SU-DHL-6 (cell line): ENCODE measurements around the gene TSC2.

Experiments
- EZH2phosphoT487 ChIP-seq: fragments of 200-600 bp; sonication (generic), shearing (Covaris generic); conservative IDR thresholded peaks from 2 replicates; pipeline ENCODE4 v1.6.1; 2018; ENCODE audit warnings: mild to moderate bottlenecking, antibody characterized with exemption, low read length, moderate library complexity, mixed read lengths
- TF ChIP-seq, protein P1 (sequence below): fragments of 200-600 bp; sonication (generic); IDR thresholded peaks from one replicate; pipeline ENCODE4 v1.5.1; 2017; ENCODE audit warnings: antibody characterized with exemption, mild to moderate bottlenecking, low read length, moderate library complexity; ENCODE audit not compliant: insufficient read depth, poor library complexity, severe bottlenecking

DNA sequence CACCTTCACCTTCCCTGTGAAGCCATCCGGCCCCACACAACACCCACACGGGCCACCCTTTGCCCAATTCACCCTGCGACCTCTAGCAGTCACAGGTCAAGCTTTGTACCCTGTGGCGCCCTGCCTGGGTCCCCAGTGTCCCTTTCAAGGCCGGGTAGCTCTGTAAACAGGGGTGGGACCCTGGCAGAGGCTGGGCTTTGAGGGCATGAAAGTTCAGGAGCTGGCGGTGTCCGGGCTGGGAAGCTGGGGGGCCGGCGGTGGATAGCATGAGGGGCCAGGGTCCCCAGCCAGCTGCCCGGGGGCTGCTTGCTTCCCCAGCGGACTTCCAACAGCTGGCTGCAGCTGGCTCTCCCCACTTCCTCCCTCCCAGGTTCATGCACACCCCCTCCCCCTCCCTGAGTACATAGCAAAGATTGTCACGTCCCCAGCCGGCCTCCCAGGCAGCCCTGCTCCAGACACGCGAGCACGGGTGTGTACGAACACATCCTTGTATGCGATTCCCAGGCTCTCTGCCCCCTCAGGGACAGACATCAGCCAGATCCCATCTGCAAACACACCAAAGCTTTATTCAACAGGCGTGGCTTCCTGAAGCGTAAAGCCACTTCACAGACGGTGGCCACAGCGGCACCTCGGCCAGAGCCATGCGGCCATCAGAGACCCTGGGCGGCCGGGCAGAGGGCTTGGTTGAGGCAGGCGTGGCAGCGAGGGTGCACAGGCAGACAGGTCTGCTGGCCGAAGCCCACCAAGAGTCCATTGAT lies 8.3 kb upstream of the TSC2 start:
- TF ChIP-seq, protein P1, sequence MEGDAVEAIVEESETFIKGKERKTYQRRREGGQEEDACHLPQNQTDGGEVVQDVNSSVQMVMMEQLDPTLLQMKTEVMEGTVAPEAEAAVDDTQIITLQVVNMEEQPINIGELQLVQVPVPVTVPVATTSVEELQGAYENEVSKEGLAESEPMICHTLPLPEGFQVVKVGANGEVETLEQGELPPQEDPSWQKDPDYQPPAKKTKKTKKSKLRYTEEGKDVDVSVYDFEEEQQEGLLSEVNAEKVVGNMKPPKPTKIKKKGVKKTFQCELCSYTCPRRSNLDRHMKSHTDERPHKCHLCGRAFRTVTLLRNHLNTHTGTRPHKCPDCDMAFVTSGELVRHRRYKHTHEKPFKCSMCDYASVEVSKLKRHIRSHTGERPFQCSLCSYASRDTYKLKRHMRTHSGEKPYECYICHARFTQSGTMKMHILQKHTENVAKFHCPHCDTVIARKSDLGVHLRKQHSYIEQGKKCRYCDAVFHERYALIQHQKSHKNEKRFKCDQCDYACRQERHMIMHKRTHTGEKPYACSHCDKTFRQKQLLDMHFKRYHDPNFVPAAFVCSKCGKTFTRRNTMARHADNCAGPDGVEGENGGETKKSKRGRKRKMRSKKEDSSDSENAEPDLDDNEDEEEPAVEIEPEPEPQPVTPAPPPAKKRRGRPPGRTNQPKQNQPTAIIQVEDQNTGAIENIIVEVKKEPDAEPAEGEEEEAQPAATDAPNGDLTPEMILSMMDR: no peak
- TF ChIP-seq EZH2phosphoT487: no peak
